Common myeloid progenitor, CD34-positive (primary cell): ENCODE measurements around the gene IQCN.

Source experiments
- CTCF ChIA-PET: fragments of 350-600 bp; sonication (Branson Sonifier 250); formaldehyde crosslinking; loops from one replicate; lab custom pipeline; 2021; ENCODE audit warnings: antibody characterized with exemption; lab: Charles Lee
- POLR2A ChIA-PET: fragments of 350-600 bp; sonication (Branson Sonifier 250); formaldehyde crosslinking; loops from one replicate; lab custom pipeline; 2021; ENCODE audit warnings: antibody characterized with exemption; lab: Charles Lee
- DNase-seq, 3 donors: peaks; one replicate each; pipeline versions ENCODE4 v3.0.0 to v3.0.0-alpha.2; 2013
- H3K27ac ChIP-seq, 2 experiments: 1 replicate in 1 of 2; 2 replicates in 1 of 2; pipeline ENCODE4 v1.7.0; 2013; ENCODE audit warnings: inconsistent platforms in 2 of 2, low read length in 2 of 2, mild to moderate bottlenecking in 2 of 2, low read depth in 1 of 2, moderate library complexity in 1 of 2; ENCODE audit not compliant: severe bottlenecking in 2 of 2, insufficient read depth in 1 of 2, poor library complexity in 1 of 2
- H3K27me3 ChIP-seq, 5 experiments: replicated peaks in 2 of 5; 1 replicate in 3 of 5; 2 replicates in 2 of 5; pipeline versions ENCODE4 v1.6.1 to v1.7.0; 2013; ENCODE audit warnings: low read length in 4 of 5, mild to moderate bottlenecking in 2 of 5, moderate library complexity in 2 of 5, inconsistent platforms in 1 of 5; ENCODE audit not compliant: insufficient read depth in 5 of 5, control insufficient read depth in 4 of 5
- H3K36me3 ChIP-seq, 4 experiments: 1 replicate in 2 of 4; 2 replicates in 2 of 4; pipeline versions ENCODE4 v1.6.1 to v1.7.0; 2013; ENCODE audit warnings: low read length in 3 of 4, control low read depth in 1 of 4, mild to moderate bottlenecking in 1 of 4; ENCODE audit not compliant: control insufficient read depth in 4 of 4, insufficient read depth in 4 of 4
- H3K4me1 ChIP-seq, 4 experiments: 1 replicate in 3 of 4; 2 replicates in 1 of 4; pipeline versions ENCODE4 v1.6.1 to v1.7.1; 2013; ENCODE audit warnings: low read length in 3 of 4, mild to moderate bottlenecking in 3 of 4, control low read depth in 1 of 4, inconsistent platforms in 1 of 4, moderate library complexity in 1 of 4; ENCODE audit not compliant: control insufficient read depth in 4 of 4, insufficient read depth in 4 of 4; ENCODE audit errors: control extremely low read depth in 1 of 4
- H3K4me3 ChIP-seq, 7 experiments: 1 replicate in 4 of 7; 2 replicates in 3 of 7; pipeline versions ENCODE4 v1.5.1 to v1.7.0; 2013; ENCODE audit warnings: mild to moderate bottlenecking in 7 of 7, low read length in 6 of 7, moderate library complexity in 6 of 7, inconsistent platforms in 2 of 7, low read depth in 2 of 7, control low read depth in 1 of 7; ENCODE audit not compliant: insufficient read depth in 4 of 7, control insufficient read depth in 1 of 7; ENCODE audit errors: extremely low read depth in 1 of 7
- H3K9me3 ChIP-seq, 5 experiments: 1 replicate in 4 of 5; 2 replicates in 1 of 5; pipeline versions ENCODE4 v1.6.1 to v1.7.1; 2013; ENCODE audit warnings: low read length in 4 of 5, mild to moderate bottlenecking in 2 of 5, inconsistent platforms in 1 of 5, low read depth in 1 of 5, moderate library complexity in 1 of 5; ENCODE audit not compliant: control insufficient read depth in 4 of 5, insufficient read depth in 2 of 5; ENCODE audit errors: control extremely low read depth in 1 of 5
- WGBS: methylation state at CpG from one replicate; pipeline ENCODE4 v1.1.5; 2013; ENCODE audit not compliant: insufficient coverage; 5-methylcytosine and 5-hydroxymethylcytosine counted together

Gene IQCN

DNA sequence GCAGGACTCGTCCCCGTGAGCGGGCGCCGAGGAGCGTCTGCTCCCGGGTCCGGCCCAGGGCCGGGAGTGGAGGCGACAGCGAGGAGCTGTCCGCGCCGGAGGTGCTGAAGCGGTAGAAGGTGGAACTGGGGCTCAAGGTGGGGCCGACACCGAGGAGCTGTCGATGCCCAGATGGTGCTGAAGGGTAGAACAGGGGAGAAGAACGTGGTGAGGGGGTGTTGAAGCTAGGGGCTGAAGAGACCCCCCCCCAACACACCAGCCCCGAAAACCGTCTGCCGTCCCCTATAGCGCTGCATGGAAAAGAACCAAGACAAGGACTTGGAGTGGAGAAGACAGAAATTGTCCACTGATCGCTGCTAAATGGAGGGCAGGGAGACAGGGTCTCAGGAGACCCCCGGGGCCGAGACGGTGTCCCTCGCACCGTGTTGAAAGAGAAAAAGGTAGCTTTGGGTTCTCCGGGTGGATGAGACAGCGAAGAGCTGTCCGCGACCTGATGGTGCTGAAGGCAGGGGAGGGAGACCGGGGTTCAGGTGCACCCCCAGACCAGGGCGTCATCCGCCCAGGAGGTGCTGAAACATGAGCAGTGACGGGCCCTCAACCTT lies 40.9 kb downstream of the IQCN start:
- peaks cover 0 to 58% (median 23%) of the 10 kb centered on the region in 5 experiments for H3K27me3 ChIP-seq
- 18% methylated on average over 30 of the region's 37 CpGs for WGBS
- ChIA-PET POLR2A (interaction anchor here (0.6 kb wide), 1 partner anchor 9 kb away, joined by 3 read pairs; no protein-coding TSS in a partner anchor), CTCF (interaction anchor here (0.7 to 1.8 kb wide), 7 partner anchors 9 to 50 kb away, joined by 3 to 7 read pairs (median 4); a partner anchor contains a TSS)
- DNase-seq: peak; percentile 47 to 78 (median 74)
- no peak overlapping the region for H3K27ac ChIP-seq
- peaks cover 0 to 13% (median 6%) of the 10 kb centered on the region in 5 experiments for H3K9me3 ChIP-seq
- peaks cover 0 to 11% (median 7%) of the 10 kb centered on the region in 4 experiments for H3K4me1 ChIP-seq
- no peak overlapping the region for H3K4me3 ChIP-seq
- no peaks in the 10 kb centered on the region for H3K36me3 ChIP-seq

- ChIA-PET POLR2A (interaction anchor here (0.6 to 0.7 kb wide), 3 partner anchors 9 to 24 kb away, joined by 3 to 4 read pairs (median 3); no protein-coding TSS in a partner anchor), CTCF (interaction anchor here (0.8 to 1.8 kb wide), 10 partner anchors 8 to 49 kb away, joined by 3 to 8 read pairs (median 4); a partner anchor contains a TSS)
- Histone ChIP-seq H3K27ac (no peak overlapping the region), H3K27me3 (peaks cover 0 to 65% (median 23%) of the 10 kb centered on the region in 5 experiments), H3K9me3 (peaks cover 0 to 13% (median 6%) of the 10 kb centered on the region in 5 experiments), H3K4me3 (no peak overlapping the region), H3K4me1 (peaks cover 0 to 11% (median 7%) of the 10 kb centered on the region in 4 experiments), H3K36me3 (no peaks in the 10 kb centered on the region)
- DNase-seq: peak in 2 of 3 donors; percentile 33 to 36
- 5% methylated on average over 35 of the region's 46 CpGs for WGBS
Measured at GRCh38 chr19:18232540-18233223, 41.6 kb downstream of the IQCN start.

GRCh38 chr19:18231775-18232174 lies 42.5 kb downstream of the IQCN start:
- no peak for DNase-seq
- ChIA-PET CTCF (interaction anchor here (0.7 to 1.9 kb wide), 7 partner anchors 9 to 97 kb away, joined by 3 to 8 read pairs (median 3); no protein-coding TSS in a partner anchor), POLR2A (interaction anchor here (0.6 kb wide), 1 partner anchor 48 kb away, joined by 4 read pairs; no protein-coding TSS in a partner anchor)
- Histone ChIP-seq H3K36me3 (no peaks in the 10 kb centered on the region), H3K27me3 (peaks cover 0 to 74% (median 28%) of the 10 kb centered on the region in 5 experiments), H3K9me3 (peaks cover 0 to 13% (median 6%) of the 10 kb centered on the region in 5 experiments), H3K27ac (no peak overlapping the region), H3K4me3 (no peak overlapping the region), H3K4me1 (peaks cover 0 to 11% (median 7%) of the 10 kb centered on the region in 4 experiments)
- WGBS: 100% methylated on average over 1 of the region's 4 CpGs

DNA sequence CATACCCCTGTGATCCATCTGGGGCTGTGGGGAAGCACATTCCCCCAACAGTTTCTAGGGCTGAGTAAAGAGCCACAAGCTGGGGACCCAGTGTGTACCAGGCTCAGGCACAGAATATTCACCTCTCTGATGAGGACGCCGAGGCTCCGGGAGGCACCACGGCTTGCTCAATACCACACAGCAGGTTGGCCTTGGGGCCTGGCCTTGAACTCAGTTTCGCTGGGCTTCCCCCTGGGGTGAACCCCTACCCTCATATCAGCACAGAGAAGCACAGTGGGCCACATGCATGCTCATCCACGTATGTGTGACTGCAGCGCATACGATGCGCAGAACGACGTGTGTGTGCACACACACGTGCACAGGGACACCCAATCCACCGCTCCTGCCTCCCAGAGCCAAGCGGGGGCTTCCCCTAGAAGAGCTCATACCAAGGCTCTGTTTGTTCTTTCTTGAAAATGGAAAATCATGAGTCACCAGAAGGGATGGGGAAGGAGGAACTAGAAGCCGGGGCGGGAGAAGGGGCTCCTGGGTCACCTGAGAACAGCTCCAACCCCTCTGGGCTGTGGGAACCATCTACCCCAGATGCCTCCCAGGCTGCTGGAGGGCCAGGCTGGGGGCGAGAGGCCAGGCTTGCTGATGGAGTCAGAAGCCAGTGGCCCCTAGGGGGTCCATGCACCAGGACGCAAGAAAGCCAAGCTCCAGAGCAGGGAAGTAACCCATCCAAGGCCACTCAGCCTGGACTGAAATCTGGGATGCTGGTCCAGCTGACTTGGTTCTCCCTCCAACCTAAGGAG lies 43.1 kb downstream of the IQCN start:
- ChIA-PET CTCF (interaction anchor here (0.7 to 1.9 kb wide), 9 partner anchors 9 to 98 kb away, joined by 3 to 8 read pairs (median 4); no protein-coding TSS in a partner anchor), POLR2A (no interaction called here)
- H3K9me3 ChIP-seq: peaks cover 0 to 13% (median 6%) of the 10 kb centered on the region in 5 experiments
- WGBS: 46% methylated on average over 18 of the region's 18 CpGs
- no peak overlapping the region for H3K4me3 ChIP-seq
- peak; percentile 25 to 68 (median 58) for DNase-seq
- no peak overlapping the region for H3K27ac ChIP-seq
- H3K4me1 ChIP-seq: peaks cover 0 to 16% (median 7%) of the 10 kb centered on the region in 4 experiments
- no peaks in the 10 kb centered on the region for H3K36me3 ChIP-seq
- H3K27me3 ChIP-seq: peaks cover 0 to 80% (median 28%) of the 10 kb centered on the region in 5 experiments

DNA sequence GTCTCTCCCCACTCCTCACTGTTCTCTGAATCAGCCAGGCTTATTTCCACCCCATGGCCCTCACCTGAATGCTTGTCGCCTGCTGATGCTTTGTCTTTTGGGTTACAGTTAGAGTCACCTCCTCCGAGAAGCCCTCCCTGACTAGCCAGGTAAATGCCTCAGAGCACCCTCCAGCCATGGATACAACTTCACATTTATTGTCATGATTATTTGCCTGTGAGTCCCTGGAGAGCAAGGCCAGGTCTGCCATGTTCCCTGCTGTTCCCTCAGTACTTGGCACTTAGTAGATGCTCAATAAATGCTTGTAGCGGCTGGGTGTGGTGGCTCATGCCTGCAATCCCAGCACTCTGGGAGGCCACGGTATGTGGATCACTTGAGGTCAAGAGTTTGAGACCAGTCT lies 44.3 kb downstream of the IQCN start:
- Histone ChIP-seq H3K36me3 (no peaks in the 10 kb centered on the region), H3K27me3 (peaks cover 0 to 89% (median 35%) of the 10 kb centered on the region in 5 experiments), H3K4me3 (no peak overlapping the region), H3K27ac (no peak overlapping the region), H3K4me1 (peaks cover 0 to 20% (median 12%) of the 10 kb centered on the region in 4 experiments), H3K9me3 (peaks cover 0 to 13% (median 6%) of the 10 kb centered on the region in 5 experiments)
- POLR2A ChIA-PET: no interaction called here
- CTCF ChIA-PET: interaction anchor here (1.6 to 1.9 kb wide), 2 partner anchors 10 to 15 kb away, joined by 7 read pairs; no protein-coding TSS in a partner anchor
- no peak for DNase-seq
- WGBS: 96% methylated on average over 4 of the region's 4 CpGs

GRCh38 chr19:18229474-18229873 lies 44.8 kb downstream of the IQCN start:
- Histone ChIP-seq H3K9me3 (peaks cover 0 to 13% (median 6%) of the 10 kb centered on the region in 5 experiments), H3K27me3 (peaks cover 0 to 89% (median 37%) of the 10 kb centered on the region in 5 experiments), H3K27ac (no peak overlapping the region), H3K36me3 (no peaks in the 10 kb centered on the region), H3K4me3 (no peak overlapping the region), H3K4me1 (peaks cover 0 to 24% (median 16%) of the 10 kb centered on the region in 4 experiments)
- DNase-seq: no peak
- POLR2A ChIA-PET: no interaction called here
- 94% methylated on average over 2 of the region's 5 CpGs for WGBS
- CTCF ChIA-PET: interaction anchor here (1.2 kb wide), 1 partner anchor 21 kb away, joined by 5 read pairs; no protein-coding TSS in a partner anchor
